Prostate gland (tissue), 2 donors: ENCODE data around the gene ADRA2B.

Experiments used
- POLR2A ChIP-seq: fragments of 450-650 bp; IDR thresholded peaks from one replicate; pipeline ENCODE4 v1.6.1; 2016; ENCODE audit warnings: antibody characterized with exemption, mild to moderate bottlenecking
- POLR2AphosphoS5 ChIP-seq: sonication (generic); formaldehyde crosslinking; IDR thresholded peaks from one replicate; pipeline ENCODE4 v1.6.1; 2017; ENCODE audit warnings: antibody characterized with exemption
- TF ChIP-seq, protein P1 (sequence below), 4 experiments: fragments of 200-600 bp in 2 of 4; fragments of 450-650 bp in 2 of 4; sonication (generic) in 2 of 4; IDR thresholded peaks; 1 replicate in 3 of 4; 2 replicates in 1 of 4; pipeline ENCODE4 v1.5.1; 2016 to 2019; ENCODE audit warnings: antibody characterized with exemption in 4 of 4, mild to moderate bottlenecking in 2 of 4, moderate library complexity in 2 of 4

DNA sequence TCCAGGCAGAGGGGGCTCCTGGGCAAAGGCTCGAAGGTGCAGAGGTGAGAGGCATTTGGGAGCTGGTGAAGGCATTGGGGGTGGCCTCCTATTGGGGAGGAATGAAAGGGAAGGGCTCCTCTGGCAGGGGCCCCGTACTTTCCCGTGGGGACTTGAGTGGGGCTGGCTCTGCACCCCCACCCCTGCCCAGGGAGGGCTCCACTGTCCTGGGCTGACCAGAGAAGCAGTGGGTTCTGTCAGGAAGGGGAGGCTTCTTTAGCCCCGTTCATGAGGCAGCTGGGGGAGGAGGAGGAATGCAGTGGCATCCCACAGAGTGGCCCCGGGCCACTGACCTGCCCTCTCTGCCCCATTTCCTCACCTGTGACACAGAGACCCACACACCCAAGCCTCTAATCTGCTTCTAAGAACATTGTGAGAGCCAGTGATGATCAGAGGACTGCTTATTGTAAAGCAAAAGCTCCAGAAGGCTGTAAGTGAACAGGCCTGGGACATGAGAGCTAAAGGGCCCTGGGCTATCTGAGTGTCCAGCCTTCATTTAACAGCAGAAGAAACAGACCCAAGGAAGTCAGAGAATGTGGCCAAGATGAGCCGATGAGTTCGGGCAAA is 43.1 kb downstream of the ADRA2B start:
- TF ChIP-seq, protein P1, sequence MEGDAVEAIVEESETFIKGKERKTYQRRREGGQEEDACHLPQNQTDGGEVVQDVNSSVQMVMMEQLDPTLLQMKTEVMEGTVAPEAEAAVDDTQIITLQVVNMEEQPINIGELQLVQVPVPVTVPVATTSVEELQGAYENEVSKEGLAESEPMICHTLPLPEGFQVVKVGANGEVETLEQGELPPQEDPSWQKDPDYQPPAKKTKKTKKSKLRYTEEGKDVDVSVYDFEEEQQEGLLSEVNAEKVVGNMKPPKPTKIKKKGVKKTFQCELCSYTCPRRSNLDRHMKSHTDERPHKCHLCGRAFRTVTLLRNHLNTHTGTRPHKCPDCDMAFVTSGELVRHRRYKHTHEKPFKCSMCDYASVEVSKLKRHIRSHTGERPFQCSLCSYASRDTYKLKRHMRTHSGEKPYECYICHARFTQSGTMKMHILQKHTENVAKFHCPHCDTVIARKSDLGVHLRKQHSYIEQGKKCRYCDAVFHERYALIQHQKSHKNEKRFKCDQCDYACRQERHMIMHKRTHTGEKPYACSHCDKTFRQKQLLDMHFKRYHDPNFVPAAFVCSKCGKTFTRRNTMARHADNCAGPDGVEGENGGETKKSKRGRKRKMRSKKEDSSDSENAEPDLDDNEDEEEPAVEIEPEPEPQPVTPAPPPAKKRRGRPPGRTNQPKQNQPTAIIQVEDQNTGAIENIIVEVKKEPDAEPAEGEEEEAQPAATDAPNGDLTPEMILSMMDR (IDR thresholded peaks at IDR 0.05), result no peak
- TF ChIP-seq POLR2A (no peak), POLR2AphosphoS5 (no peak)
